Right renal cortex interstitium (tissue), 3 donors: Measurements from ENCODE around the gene TMEM132D. TPM values are rescaled to one million over a fixed set of nuclear protein-coding genes. Genes with fewer than 3 reads are reported as not detected.

ENCODE experiments used
- DNase-seq, 3 donors: peaks; one replicate each; pipeline ENCODE4 v3.0.0-alpha.2; 2013; ENCODE audit warnings: low read depth in 3 of 3, low spot score in 2 of 3
- polyA plus RNA-seq, 3 donors: library from polyadenylated mRNA; unstranded; fragments of 120-200 nt; gene quantifications; one replicate each; pipeline ENCODE4 v1.2.1, GENCODE V29; 2013; ENCODE audit not compliant: insufficient read length in 3 of 3

TMEM132D gene
- polyA plus RNA-seq, 3 donors, result 1.1 to 2.6 (median 1.7) TPM

GRCh38 chr12:129672110-129672509, 231.7 kb downstream of the TMEM132D start:
- no peak for DNase-seq

DNA sequence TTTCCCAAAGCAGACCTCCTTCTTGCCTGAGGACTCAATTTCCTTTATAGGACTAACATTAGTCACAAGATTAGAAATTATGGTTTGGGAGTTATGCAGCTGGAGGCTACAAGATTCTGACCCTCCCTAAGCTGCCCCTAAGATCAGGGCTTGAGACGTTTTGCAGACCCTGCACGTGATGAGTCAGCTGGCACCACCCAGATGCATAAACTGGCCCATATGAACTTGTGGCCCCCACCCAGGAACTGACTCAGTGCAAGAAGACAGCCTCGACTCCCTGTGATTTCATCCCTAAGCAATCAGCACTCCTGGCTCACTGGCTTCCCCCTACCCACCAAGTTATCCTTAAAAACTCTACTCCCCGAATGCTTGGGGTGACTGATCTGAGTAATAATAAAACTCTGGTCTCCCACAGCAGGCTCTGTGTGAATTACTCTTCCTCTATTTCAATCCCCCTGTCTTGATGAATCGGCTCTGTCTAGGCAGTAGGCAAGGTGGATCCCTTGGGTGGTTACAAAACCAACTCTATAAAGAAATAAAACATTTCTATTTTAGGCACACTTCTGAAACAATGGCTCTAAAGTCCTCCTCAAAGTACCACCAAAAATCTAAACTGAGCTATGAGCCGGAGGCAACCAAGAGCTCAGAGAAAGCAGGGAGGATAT, 233.4 kb downstream of the TMEM132D start:
- no peak for DNase-seq

DNA sequence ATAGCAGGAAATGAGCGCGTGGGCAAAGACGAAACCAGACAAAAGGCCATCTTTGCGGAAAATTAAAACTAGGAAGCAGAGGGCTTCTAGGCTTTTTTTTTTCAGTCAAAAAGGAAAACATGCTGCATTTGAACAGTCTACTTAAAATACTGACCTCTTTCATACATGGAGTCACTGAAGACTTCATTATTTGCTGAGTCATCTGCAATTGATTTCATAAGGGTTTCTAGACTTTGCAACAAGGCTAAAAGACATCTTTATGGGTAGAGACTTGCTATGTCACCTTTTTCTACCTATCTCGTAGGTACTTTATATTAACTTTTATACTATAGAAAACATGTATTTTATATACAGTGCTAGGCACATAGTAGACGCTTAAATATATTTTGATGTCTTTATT, 238.4 kb downstream of the TMEM132D start:
- no peak for DNase-seq

DNA sequence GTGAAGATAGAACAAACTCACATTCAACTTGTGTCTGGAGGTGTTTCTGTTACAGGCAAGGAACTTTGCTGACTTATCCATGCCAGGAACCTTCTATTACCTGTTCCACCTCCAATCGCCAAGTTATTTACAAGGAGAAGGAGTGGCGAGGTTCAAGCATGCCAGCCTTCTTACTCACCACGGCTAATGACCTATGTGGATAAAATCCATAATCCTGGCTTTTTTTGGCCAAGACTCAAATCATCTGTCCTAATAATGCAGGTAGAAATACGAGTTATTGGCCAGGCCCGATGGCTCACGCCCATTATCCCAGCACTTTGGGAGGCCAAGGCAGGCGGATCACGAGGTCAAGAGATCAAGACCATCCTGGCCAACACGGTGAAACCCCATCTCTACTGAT, 241.6 kb downstream of the TMEM132D start:
- DNase-seq, result no peak

- no peak for DNase-seq
Observed at GRCh38 chr12:129660946-129661345, 242.9 kb downstream of the TMEM132D start.

DNA sequence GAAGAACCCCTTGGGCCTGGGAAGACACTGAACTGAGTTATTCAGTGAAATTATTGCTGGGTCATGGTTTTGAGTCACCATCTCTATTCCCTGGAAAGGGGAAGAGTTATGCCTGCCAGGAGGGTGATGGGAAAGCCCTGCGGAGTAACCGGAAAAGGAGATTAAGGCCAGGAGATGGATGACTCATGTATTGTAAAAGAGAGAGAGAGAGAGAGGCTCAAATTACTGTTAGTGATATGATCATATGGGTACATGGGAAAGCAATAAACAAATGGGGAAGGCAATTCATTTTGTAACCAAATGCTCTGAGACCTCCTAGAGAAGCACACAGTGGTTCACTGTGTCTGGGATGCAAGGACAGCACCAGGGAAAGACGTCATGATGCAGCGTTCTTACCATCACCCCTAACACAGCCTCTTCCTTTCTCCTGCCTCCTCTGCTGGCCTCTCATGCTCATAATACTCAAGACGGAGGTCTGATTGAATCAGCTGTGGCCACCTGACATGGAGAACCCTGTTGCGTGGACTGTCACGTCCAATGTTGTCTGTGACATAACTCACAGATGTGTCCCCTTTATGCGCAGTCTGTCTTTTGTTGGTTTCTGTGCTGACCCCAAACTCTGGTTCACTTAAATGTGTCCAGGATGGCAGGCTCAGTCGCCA, 243.7 kb downstream of the TMEM132D start:
- DNase-seq, result no peak

DNA sequence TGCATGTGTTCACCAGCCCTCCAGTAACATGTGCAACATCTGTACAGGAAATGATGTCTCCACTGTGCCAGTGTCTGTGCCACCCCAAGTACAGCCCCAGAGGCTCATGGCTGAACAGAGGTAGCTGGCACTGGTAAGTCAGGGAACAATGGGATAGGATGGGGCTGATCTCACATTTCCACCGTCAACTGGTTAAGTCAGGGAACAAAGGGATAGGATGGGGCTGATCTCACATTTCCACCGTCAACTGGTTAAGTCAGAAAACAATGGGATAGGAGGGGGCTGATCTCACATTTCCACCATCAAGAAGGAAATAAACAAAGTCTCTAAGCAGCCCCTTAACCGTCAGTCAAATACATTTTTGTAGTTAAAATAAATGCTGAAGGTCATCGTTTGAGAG, 246.6 kb downstream of the TMEM132D start:
- no peak for DNase-seq

GRCh38 chr12:129651951-129652350, 251.9 kb downstream of the TMEM132D start:
- no peak for DNase-seq

DNA sequence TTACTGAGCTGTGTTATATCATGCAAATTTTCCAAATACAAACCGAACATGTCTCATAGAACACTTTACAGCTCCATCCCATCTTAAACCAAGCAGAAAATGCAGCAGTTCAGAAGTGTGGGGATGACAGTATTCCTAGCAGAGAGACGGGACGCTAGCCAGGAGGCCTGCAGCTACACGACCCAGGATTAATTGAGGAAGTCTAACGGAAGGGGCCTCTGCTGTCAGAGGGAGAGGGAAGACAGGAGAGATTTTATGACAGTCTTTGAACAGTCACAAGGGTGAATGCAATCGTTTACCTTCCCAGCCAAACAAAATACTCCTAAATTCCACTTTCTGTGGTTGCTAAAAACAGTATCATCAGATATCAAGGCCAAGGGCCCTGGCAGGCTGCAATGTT, 261.9 kb downstream of the TMEM132D start:
- DNase-seq, result no peak

DNA sequence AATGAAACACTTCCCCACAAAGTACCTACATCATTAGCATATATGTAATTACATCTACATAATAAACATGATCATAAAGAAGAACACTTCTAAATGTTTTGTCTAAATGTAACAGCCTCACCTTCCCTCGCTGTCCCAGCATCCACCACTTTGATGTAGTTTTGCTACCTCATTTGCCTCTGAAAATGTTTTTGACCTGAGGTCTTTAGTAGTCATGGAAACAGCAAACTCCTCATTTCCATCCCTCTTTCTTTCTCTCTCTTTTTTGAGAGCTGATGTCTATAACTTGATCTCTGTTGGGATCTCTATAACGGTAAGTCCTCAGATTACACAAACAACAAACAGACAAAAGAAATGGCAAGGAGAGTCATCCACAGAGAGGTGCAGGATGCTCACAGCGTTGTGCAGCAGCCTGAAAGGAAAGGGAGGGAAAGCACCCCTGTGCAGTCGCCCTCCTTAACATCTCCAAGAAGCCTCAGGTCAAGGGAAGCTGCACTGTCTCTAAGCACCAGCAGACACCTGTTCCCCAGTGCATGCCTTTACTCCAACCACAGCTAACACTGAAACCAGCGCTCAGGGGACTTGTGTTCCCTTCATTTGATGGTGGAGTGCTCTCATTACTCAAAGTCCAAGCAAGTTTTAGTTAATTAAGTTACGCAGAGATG, 268.7 kb downstream of the TMEM132D start:
- DNase-seq, result no peak

DNA sequence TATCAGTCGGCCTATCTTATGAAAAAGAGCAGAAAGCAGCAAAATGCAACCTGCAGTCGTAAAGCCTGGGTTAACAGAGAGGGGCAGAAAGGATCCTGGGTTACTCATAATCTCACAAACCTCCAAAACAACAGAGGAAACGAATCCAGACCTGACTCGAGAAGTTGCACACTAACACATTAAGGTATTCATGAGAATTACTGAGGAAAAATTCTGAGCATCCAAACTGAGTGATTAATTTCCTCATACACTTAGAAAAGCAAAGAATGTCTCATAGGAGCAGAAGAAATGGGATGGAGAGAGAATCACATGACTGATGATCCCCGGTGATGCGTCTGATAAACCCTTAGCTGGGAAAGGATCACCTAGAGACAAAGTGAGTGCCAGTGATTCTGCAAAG, 272.5 kb downstream of the TMEM132D start:
- DNase-seq, result no peak

GRCh38 chr12:129629901-129630300, 273.9 kb downstream of the TMEM132D start:
- DNase-seq, result no peak

GRCh38 chr12:129622566-129622965, 281.3 kb downstream of the TMEM132D start:
- DNase-seq, result no peak

GRCh38 chr12:129619271-129619670, 284.6 kb downstream of the TMEM132D start:
- no peak for DNase-seq

DNA sequence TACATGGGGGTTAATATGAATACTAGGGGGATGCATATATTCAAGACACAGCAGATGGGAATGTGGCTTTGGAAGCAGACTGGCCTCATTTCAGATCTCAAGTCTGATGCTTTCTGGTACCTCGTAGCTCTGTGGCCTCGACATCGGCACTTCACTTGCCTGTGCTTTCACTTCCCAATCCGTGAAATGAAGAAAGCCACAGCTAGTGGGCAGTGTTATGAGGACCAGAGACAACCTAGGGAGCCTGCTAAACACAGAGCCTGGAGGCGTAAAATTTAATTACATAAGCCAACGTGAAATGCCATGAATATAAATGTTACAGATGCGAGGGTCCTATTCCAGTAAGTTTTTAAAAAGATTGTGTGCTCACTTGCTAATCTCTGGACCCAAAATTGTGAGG, 286.0 kb downstream of the TMEM132D start:
- no peak for DNase-seq

- DNase-seq, result no peak
Observed at GRCh38 chr12:129615001-129615400, 288.8 kb downstream of the TMEM132D start.

DNA sequence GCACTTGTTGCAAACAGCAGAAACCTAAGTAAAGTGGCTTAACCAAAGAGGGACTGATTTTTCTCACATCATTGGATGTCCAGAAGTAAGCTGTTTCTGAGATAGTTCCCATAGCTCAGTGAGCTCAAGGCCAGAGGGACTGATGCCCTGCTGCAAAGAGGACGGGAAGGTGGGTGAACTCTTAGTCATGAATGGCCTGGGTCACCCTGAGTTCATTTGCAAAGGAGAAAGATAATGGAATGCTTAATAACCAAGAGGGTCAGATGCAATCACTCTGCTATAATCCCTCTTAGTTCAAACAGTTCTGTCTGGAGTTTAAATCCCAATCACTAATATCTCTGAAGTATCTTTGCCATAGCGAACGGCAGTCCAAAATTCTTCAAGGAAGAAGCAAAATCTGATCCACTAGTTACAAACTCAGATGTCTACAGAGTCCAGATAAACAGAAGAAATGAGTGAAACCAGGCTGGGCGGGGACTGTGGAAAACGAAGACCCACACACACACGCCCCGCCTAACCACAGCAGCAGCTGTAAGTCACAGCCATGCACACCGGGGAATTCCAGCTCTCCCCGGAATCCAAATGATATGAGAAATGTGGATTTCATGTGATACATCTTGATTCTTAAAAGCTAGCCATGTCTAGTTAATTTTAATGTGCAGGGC, 289.5 kb downstream of the TMEM132D start:
- no peak for DNase-seq

DNA sequence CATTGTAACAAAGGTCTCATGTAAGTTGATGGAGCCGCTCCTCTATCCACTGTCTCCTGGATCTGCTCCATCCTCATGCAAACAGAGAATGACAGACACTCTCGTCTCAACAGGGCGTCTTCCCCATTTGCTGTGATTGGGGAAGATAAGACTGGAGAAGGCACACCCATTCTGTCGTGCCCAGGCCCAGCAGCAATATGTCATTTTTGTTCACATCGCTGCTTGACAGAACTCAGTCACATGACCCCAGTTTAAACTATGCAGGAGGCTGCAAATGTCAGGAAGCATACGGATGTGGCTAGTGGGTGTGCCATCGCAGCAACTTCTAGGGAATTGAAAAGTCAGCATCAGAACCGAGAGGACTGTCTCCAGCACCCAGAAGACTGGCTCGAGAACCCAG, 290.5 kb downstream of the TMEM132D start:
- no peak for DNase-seq

DNA sequence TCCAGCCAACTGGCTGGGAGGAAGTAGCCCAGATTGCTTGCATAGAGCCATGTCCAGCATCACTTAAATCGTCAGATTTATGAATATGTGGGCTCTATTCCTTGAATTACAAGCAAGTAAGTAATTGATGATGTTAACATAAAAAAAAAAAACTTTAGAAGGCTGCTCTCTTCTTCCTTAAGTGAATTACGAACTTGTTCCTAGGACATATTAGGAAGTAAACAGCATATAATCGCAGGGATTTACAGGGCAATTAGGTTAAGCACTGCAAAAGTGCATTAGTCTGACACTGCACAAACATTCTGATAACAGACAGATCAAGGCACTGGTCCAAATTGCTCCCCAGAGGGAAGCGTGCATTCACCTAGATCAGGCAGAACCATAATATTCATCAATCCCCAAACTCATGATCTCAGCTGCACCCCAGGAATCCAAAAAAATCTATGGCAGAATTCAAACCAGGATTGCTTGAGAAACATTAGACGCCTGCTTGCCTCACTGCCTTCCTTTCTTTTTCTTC, 293.2 kb downstream of the TMEM132D start:
- DNase-seq, result no peak

DNA sequence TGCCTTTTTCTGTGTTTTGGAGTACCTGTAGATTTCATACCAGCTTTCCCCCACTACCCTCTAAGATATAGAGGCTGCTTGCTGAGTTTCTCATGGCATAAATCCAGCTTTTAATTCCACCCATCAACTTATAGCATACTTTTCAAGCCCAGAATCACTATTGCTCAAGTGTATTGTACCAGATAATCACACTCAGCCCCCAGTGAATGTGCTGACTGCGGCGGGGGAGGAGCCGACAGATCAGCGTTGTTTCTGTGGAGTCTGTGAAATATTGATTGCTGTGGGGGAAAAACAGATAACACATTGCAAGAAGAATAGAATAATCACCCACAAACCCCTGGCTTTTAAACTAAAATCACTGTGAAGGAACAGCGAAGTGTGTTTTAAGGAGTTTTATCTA, 296.1 kb downstream of the TMEM132D start:
- no peak for DNase-seq

GRCh38 chr12:129607301-129607700, 296.5 kb downstream of the TMEM132D start:
- DNase-seq, result no peak
